ENCODE data around the gene CDH1.

The CDH1 gene

GRCh38 chr16:68732042-68732680 is 4.9 kb upstream of the CDH1 start:
- DNase-seq, result no peak

- DNase-seq, result no peak
Observed at GRCh38 chr16:68732741-68733399, 4.2 kb upstream of the CDH1 start.

GRCh38 chr16:68733570-68733969 is 3.5 kb upstream of the CDH1 start:
- DNase-seq, result no peak

- no peak for DNase-seq
Observed at GRCh38 chr16:68734782-68735181, 2.3 kb upstream of the CDH1 start.

GRCh38 chr16:68736561-68736960 is 531 bp upstream of the CDH1 start:
- no peak for DNase-seq

- peak; percentile 24 for DNase-seq
Observed at GRCh38 chr16:68737730-68738629, 888 bp downstream of the CDH1 start.

GRCh38 chr16:68739964-68740627 is 3.0 kb downstream of the CDH1 start:
- DNase-seq, result no peak

- DNase-seq, result no peak
Observed at GRCh38 chr16:68740628-68741346, 3.7 kb downstream of the CDH1 start.

- DNase-seq, result no peak
Observed at GRCh38 chr16:68743664-68744063, 6.6 kb downstream of the CDH1 start.

GRCh38 chr16:68744744-68745280 is 7.7 kb downstream of the CDH1 start:
- peak; percentile 47 for DNase-seq

GRCh38 chr16:68746951-68747350 is 9.9 kb downstream of the CDH1 start:
- no peak for DNase-seq

- DNase-seq, result no peak
Observed at GRCh38 chr16:68749432-68749831, 12.3 kb downstream of the CDH1 start.

- no peak for DNase-seq
Observed at GRCh38 chr16:68750193-68750695, 13.2 kb downstream of the CDH1 start.

GRCh38 chr16:68751160-68751559 is 14.1 kb downstream of the CDH1 start:
- DNase-seq, result no peak

- DNase-seq, result no peak
Observed at GRCh38 chr16:68752602-68753001, 15.5 kb downstream of the CDH1 start.

- DNase-seq, result no peak
Observed at GRCh38 chr16:68754084-68754792, 17.1 kb downstream of the CDH1 start.

- peak; percentile 87 for DNase-seq
Observed at GRCh38 chr16:68756239-68756915, 19.3 kb downstream of the CDH1 start.

GRCh38 chr16:68757625-68757935 is 20.5 kb downstream of the CDH1 start:
- no peak for DNase-seq

GRCh38 chr16:68759062-68759461 is 22.0 kb downstream of the CDH1 start:
- DNase-seq, result no peak

- DNase-seq, result no peak
Observed at GRCh38 chr16:68760671-68761275, 23.7 kb downstream of the CDH1 start.

All from NCI-H1436 (cell line).